Activated naive CD4-positive, alpha-beta T cell treated with anti-CD3 and anti-CD28 coated beads, Interleukin-2, amount 50 U/mL, for 16 hours (primary cell): ENCODE measurements around the gene ZNF799.
"Not testable (repeated sequence)": the region's sequence is repeated elsewhere in the genome, so short reads cannot be mapped to it uniquely, and the experiment has no call there.

Experiments used
- DNase-seq: peaks from one replicate; pipeline ENCODE4 v3.0.0-alpha.2; 2020

ZNF799 gene

DNA sequence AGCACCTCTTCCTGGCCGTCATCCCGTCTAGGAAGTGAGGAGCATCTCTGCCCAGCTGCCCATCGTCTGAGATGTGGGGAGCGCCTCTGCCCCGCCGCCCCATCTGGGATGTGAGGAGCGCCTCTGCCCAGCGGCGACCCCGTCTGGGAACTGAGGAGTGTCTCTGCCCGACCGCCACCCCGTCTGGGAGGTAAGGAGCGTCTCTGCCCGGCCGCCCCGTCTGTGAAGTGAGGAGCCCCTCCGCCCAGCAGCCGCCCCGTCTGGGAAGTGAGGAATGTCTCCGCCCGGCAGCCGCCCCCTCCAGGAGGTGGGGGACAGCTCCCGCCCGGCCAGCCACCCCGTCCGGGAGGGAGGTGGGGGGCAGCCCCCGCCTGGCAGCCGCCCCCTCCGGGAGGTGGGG, 38.8 kb downstream of the ZNF799 start:
- not testable (repeated sequence) for DNase-seq

DNA sequence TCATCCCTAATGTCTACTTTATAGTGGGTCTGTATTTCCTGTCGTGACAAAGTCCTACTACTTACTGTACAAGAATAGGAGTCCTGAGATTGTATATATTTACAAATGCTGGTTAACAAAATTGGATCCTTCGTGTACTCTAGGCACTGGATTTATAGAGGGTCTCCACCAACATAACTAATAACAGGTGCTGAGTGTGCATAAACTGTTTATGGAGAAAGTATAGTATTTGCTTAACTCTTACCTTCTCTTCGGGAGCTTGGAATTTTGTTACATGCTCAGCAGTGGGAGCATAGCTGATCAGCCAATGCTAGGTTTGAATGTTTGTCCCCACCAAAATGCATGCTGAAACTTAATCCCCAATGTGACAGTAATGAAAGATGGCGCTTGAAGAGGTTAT, 47.7 kb downstream of the ZNF799 start:
- DNase-seq, result no peak

DNA sequence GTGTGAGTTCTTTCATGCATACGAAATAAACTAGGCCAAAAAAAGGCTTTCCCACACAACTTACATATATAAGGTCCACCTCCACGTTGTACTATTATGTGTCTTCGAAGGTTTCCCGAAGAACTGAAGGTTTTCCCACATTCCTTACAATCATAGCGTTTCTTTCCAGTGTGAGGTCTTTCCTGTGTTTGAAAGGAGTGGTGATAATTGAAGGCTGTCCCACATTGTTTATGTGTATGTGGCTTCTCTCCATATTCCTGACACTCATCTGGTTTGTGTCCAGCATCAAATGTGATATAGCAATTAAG, 50.2 kb downstream of the ZNF799 start:
- no peak for DNase-seq

DNA sequence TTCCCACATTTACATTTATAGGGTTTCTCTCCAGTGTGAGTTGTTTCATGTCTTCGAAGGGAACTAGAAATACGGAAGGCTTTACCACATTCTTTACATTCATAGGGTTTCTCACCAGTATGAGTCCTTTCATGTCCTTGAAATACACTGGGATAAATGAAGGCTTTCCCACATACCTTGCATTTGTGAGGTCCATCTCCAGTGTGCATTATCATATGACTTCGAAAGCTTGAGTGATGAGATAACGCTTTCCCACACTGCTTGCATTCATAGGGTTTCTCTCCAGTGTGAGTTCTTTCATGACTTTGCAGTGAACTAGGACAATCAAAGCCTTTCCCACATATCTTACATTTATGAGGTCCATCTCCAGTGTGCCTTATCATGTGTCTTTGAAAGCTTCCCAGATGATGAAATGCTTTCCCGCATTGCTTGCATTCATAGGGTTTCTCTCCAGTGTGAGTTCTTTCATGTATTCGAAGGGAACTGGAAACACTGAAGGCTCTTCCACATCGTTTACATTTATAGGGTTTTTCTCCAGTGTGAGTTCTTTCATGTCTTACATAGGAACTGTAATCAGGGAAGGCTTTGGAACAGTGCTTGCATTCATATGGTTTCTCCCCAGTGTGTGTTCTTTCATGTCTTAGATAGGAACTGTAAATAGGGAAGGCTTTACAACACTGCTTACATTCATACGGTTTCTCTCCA, 50.7 kb downstream of the ZNF799 start:
- no peak for DNase-seq

DNA sequence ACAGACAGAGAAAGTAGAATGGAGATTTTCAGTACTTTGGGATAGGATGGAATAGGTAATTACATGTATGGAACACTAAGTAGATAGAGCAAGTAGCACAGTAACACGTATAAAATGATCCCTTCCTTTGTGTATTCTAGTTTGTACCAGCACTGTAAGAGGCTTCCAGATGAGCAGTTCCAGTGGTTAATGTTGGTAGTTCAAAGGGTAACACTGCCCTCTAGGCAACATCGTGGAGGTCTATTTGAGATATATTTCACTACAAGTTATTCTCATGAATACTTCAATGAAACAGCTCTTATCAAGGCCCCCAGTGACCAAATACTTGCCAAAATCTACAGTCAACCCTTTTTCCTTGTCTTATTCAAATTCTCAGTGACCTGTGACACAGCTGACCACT, 54.2 kb downstream of the ZNF799 start:
- no peak for DNase-seq

DNA sequence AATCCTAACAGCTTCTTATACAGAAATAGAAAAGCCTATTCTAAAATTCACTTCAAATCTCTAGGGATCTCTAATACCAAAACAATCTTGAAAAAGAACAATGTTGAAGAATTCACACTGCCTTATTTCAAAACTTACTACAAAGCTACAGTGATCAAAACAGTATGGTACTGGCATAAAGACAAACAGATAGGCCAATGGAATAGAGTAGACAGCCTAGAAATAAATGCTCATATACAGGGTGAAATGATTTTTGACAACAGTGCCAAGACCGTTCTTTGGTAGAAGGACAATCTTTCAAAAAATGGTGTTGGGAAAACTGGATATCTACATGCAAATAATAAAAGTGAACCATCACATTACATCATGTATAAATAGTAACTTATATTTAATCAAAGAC, 55.9 kb downstream of the ZNF799 start:
- DNase-seq, result no peak
